ENCODE data around the gene SUSD3. TPM values are rescaled to one million over a fixed set of nuclear protein-coding genes. Genes with fewer than 3 reads are reported as not detected.

SUSD3 gene
- total RNA-seq, 1 experiment from 2014 or later, result 2.2 TPM

DNA sequence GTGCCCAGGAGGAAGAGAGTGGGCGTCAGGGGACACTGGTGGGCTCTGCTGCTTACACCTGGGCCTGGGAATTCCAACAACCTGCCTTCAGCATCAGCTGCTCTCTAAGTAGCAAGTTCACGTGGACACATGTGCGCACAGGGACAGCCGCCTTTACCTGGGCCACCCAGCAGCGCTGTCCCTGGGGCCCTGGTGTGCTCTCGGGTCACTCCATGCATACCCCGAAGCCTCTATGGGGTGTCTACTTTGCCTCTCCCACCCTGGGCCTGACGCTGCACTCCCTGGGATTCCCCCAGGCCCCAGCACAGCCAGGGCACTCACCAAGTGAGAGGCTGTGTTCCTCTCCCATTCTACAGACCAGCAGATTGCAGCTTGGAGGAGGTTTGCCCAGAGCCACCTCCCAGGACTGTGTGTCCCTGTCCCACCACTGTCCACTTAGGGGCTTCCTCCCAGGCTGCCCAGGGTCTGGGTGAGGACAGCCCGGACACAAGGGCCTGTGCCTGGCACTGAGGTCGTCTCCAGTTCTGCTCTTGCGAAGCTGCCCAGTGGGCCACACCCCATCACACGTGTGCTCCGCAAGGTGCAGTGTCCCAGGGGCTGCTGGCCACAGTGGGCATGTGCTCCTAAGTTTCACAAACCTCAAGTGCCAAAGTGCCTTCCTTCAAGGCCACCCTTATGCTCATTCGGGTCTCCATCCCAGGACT, 69.7 kb downstream of the SUSD3 start:
- ChIA-PET POLR2A (interaction anchor here (0.7 kb wide), 1 partner anchor 17 kb away, joined by 4 read pairs; no protein-coding TSS in a partner anchor), CTCF (no interaction called here)
- DNase-seq, result no peak
- no peaks in the 10 kb centered on the region; the same call in 1 of the 2 replicates for H3K36me3 ChIP-seq (ENCODE audit: control insufficient read depth, insufficient read depth, low read length)
- intact Hi-C loops (cut with micrococcal nuclease; ENCODE audit: unreplicated experiment), result no loop called here
- H3K27me3 ChIP-seq (replicated peaks; ENCODE audit: control insufficient read depth, insufficient read depth, low read length), result no peaks in the 10 kb centered on the region
- peaks cover 6% of the 10 kb centered on the region; the same call in 1 of the 2 replicates for H3K4me1 ChIP-seq
- TF ChIP-seq, protein P1, sequence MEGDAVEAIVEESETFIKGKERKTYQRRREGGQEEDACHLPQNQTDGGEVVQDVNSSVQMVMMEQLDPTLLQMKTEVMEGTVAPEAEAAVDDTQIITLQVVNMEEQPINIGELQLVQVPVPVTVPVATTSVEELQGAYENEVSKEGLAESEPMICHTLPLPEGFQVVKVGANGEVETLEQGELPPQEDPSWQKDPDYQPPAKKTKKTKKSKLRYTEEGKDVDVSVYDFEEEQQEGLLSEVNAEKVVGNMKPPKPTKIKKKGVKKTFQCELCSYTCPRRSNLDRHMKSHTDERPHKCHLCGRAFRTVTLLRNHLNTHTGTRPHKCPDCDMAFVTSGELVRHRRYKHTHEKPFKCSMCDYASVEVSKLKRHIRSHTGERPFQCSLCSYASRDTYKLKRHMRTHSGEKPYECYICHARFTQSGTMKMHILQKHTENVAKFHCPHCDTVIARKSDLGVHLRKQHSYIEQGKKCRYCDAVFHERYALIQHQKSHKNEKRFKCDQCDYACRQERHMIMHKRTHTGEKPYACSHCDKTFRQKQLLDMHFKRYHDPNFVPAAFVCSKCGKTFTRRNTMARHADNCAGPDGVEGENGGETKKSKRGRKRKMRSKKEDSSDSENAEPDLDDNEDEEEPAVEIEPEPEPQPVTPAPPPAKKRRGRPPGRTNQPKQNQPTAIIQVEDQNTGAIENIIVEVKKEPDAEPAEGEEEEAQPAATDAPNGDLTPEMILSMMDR (IDR thresholded peaks at IDR 0.05; ENCODE audit: insufficient read depth in 1 of 2, low read depth in 1 of 2, low read length in 1 of 2, severe bottlenecking in 1 of 2, unreplicated experiment in 1 of 2), result no peak
- no peaks in the 10 kb centered on the region for H3K9me3 ChIP-seq
- no peak overlapping the region for H3K4me3 ChIP-seq (ENCODE audit: low read depth, low read length)
- Mint-ChIP-seq H3K4me3 (ENCODE audit: unreplicated experiment) (no peak overlapping the region), H3K27ac (ENCODE audit: unreplicated experiment) (no peak overlapping the region), H3K9me3 (ENCODE audit: unreplicated experiment) (no peaks in the 10 kb centered on the region), H3K4me1 (ENCODE audit: low read depth, unreplicated experiment) (peaks cover 6% of the 10 kb centered on the region), H3K27me3 (ENCODE audit: insufficient read depth, unreplicated experiment) (no peaks in the 10 kb centered on the region), H3K36me3 (ENCODE audit: insufficient read depth, unreplicated experiment) (peaks cover 13% of the 10 kb centered on the region)
- no TSS peak for BruUV-seq (replicated peaks)

DNA sequence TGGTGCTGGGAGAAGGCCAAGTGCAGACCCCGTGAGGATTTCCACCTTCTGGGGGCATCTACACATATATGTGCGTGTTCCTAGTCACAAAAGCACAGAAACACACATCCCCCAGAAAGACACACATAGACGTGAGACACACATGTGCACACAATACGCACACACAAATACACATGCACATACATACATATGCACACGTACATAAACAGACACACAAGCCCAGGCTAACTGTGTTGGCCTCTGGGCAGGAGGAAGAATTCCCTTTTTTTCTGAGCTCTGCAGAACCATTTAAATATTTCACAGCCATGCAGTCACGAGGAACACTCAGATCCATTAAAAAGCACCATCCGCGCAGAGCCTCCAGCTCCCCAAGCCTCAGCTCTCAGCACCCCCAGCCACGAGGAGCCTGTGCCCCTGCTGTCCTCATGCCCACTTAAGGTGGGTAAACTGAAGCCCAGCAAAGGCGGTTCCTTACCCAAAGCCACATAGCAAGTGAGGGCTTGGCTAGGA, 70.3 kb downstream of the SUSD3 start:
- ChIA-PET POLR2A (no interaction called here), CTCF (no interaction called here)
- peaks cover 6% of the 10 kb centered on the region for H3K4me1 Mint-ChIP-seq (ENCODE audit: low read depth, unreplicated experiment)
- TF ChIP-seq, protein P1 (IDR thresholded peaks at IDR 0.05; ENCODE audit: insufficient read depth in 1 of 2, low read depth in 1 of 2, low read length in 1 of 2, severe bottlenecking in 1 of 2, unreplicated experiment in 1 of 2), result no peak
- intact Hi-C loops (cut with micrococcal nuclease; ENCODE audit: unreplicated experiment), result no loop called here
- BruUV-seq (replicated peaks), result no TSS peak
- H3K9me3 ChIP-seq, result no peaks in the 10 kb centered on the region
- no peak overlapping the region for H3K27ac Mint-ChIP-seq (ENCODE audit: unreplicated experiment)
- H3K9me3 Mint-ChIP-seq (ENCODE audit: unreplicated experiment), result no peaks in the 10 kb centered on the region
- no peaks in the 10 kb centered on the region; the same call in 1 of the 2 replicates for H3K36me3 ChIP-seq (ENCODE audit: control insufficient read depth, insufficient read depth, low read length)
- H3K4me3 ChIP-seq (ENCODE audit: low read depth, low read length), result no peak overlapping the region
- peaks cover 6% of the 10 kb centered on the region; the same call in 1 of the 2 replicates for H3K4me1 ChIP-seq
- DNase-seq, result no peak
- no peaks in the 10 kb centered on the region for H3K27me3 Mint-ChIP-seq (ENCODE audit: insufficient read depth, unreplicated experiment)
- H3K27me3 ChIP-seq (replicated peaks; ENCODE audit: control insufficient read depth, insufficient read depth, low read length), result no peaks in the 10 kb centered on the region
- H3K36me3 Mint-ChIP-seq (ENCODE audit: insufficient read depth, unreplicated experiment), result peaks cover 17% of the 10 kb centered on the region
- no peak overlapping the region for H3K4me3 Mint-ChIP-seq (ENCODE audit: unreplicated experiment)

DNA sequence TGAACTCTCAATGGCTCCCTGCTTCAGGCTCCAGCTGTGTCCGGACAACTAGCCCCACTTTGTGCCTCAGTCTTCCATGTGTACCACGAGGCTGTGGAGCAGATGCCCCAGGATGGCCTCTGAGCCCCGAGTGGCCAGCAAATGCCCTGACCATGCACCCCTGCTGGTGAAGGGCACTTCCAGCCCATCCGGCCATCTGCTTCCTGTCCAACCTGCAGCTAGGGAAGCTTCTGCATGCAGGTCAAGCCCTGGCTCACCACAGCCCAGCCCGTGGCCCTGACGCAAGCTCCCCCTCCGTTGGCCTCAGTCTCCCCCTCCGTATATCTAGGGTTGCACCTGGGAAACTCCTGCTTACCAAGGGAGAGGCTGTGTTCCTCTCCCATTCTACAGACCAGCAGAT, 70.8 kb downstream of the SUSD3 start:
- POLR2A ChIA-PET, result no interaction called here
- intact Hi-C loops (cut with micrococcal nuclease; ENCODE audit: unreplicated experiment), result no loop called here

More for the DNA sequence above, 70.8 kb downstream of the SUSD3 start:
- H3K36me3 ChIP-seq (ENCODE audit: control insufficient read depth, insufficient read depth, low read length), result no peaks in the 10 kb centered on the region; the same call in 1 of the 2 replicates
- no peaks in the 10 kb centered on the region for H3K9me3 ChIP-seq
- no peak overlapping the region for H3K4me3 ChIP-seq (ENCODE audit: low read depth, low read length)
- no TSS peak for BruUV-seq (replicated peaks)
- Mint-ChIP-seq H3K4me3 (ENCODE audit: unreplicated experiment) (no peak overlapping the region), H3K4me1 (ENCODE audit: low read depth, unreplicated experiment) (peaks cover 6% of the 10 kb centered on the region), H3K36me3 (ENCODE audit: insufficient read depth, unreplicated experiment) (peaks cover 13% of the 10 kb centered on the region), H3K27ac (ENCODE audit: unreplicated experiment) (no peak overlapping the region), H3K27me3 (ENCODE audit: insufficient read depth, unreplicated experiment) (no peaks in the 10 kb centered on the region), H3K9me3 (ENCODE audit: unreplicated experiment) (no peaks in the 10 kb centered on the region)
- TF ChIP-seq, protein P1 (IDR thresholded peaks at IDR 0.05; ENCODE audit: insufficient read depth in 1 of 2, low read depth in 1 of 2, low read length in 1 of 2, severe bottlenecking in 1 of 2, unreplicated experiment in 1 of 2), result no peak
- no peaks in the 10 kb centered on the region for H3K27me3 ChIP-seq (replicated peaks; ENCODE audit: control insufficient read depth, insufficient read depth, low read length)
- DNase-seq, result no peak
- peaks cover 6% of the 10 kb centered on the region; the same call in 1 of the 2 replicates for H3K4me1 ChIP-seq
- CTCF ChIA-PET, result no interaction called here
